Measurements from ENCODE around the gene FBXW8.

GRCh38 chr12:116884871-116885270 lies 25.9 kb upstream of the FBXW8 start:
- TF ChIP-seq CTCF (IDR thresholded peaks at IDR 0.05; ENCODE audit: poor library complexity): no peak
- no peak for TF ChIP-seq EZH2 (IDR thresholded peaks at IDR 0.05; ENCODE audit: borderline replicate concordance)
